ENCODE results near the gene ETDB.
"Not testable (repeated sequence)": the region's sequence is repeated elsewhere in the genome, so short reads cannot be mapped to it uniquely, and the experiment has no call there.

Gene ETDB

GRCh38 chrX:135120056-135120576 lies at the start of gene ETDB:
Gene ETDB, minus strand, starts transcription at chrX:135120526. Its CDS starts 1,265 bp downstream, at chrX:135119261.
- not testable (repeated sequence) for DNase-seq (ENCODE audit: low spot score)

GRCh38 chrX:135169534-135169933 lies 49.2 kb upstream of the ETDB start:
- DNase-seq (ENCODE audit: low spot score) = not testable (repeated sequence)

DNA sequence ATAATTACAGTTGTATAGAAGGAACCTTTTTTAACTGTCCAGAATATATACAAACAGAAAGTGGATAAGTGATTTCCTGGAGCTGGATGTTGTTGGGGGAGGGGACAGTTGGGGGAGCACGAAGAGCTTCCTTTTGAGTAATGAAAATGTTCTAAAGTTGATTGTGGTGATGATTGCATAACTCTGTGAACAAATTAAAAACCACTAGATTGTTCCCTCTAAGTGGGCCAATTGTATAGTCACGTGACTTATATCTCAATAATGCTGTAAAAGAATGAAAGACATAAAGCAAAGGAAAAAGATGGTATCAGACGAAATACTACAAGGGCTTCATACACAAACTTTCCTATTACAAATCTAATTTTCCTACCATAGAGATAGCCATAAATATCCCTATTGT lies 48.2 kb upstream of the ETDB start:
- no peak for DNase-seq (ENCODE audit: low spot score)

GRCh38 chrX:135154688-135155087 lies 34.4 kb upstream of the ETDB start:
- DNase-seq (ENCODE audit: low spot score) = not testable (repeated sequence)

- DNase-seq (ENCODE audit: low spot score) = not testable (repeated sequence)
These were observed 5.8 kb upstream of the ETDB start for GRCh38 chrX:135126145-135126544.

DNA sequence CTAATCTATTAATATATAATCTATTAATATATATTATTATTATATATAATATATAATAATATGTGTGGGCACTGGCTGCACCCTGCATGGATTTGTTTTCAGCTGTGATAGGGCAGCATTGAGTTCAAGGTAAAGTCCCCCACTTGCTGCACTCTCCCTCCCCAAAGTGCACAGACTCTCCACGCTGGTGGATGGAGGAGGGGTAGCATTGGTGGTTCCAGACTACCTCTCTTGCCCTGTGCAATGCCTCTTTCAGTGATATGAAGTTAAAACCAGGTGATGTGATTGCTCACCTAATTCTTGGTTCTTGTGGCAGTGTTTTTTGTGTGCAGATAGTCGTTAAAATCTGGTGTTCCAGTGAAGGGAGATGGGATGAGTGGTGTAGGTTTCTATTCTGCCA lies 4.3 kb downstream of the ETDB start:
- DNase-seq (ENCODE audit: low spot score) = not testable (repeated sequence)

GRCh38 chrX:135114392-135114791 lies 5.9 kb downstream of the ETDB start:
- no peak for DNase-seq (ENCODE audit: low spot score)

DNA sequence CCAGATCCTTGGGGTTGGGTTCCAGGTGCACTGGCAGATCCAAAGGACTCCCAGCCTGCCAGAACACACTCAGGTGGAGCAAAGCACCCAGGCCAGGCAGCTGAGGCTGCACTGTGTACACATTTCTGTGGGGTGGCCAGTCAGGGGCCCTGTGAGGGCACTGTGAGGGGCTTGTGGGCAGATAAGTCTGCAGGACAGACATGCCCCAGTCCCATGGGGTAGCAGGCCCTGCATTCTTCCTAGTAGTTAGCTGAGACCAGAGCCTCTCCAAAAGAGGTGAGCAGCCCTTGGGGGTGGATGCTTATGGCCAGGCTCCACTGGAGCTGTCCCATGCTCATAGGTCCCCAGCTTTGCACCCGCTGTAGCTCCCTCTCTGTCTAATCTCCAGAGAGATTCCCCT lies 7.6 kb downstream of the ETDB start:
- no peak for DNase-seq (ENCODE audit: low spot score)

DNA sequence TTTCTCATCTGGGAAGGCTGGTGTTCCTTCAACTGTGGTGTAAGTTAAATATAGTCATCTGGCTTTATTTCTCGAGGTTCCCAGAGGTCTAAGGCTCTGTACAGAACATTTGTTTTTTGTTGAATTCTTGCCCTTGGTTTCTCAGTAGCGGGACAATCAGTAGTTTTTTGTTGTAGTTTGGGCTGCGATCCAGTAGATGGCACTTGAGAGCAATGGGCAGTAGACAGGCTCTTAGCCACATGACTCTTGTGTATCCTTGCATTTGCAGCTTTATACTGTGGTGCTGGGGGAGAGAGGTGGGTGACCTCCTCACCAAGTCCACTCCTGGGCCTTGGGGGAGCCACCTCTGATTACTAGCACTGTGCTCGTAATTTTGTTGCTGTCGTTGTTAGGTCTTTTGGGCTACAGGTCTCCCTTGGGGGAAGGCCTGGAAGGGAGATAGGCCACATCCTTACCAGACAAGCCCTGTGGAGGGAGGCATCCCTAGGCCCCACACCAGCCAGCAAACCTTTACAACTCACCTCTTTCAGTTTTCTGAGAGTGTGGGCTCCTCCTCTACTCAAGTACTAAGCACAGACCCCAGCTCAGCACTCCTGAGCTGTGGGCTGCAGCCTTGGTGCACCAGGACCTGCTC lies 8.1 kb downstream of the ETDB start:
- DNase-seq (ENCODE audit: low spot score) = no peak

- no peak for DNase-seq (ENCODE audit: low spot score)
These were observed 10.8 kb downstream of the ETDB start for GRCh38 chrX:135109554-135109953.

DNA sequence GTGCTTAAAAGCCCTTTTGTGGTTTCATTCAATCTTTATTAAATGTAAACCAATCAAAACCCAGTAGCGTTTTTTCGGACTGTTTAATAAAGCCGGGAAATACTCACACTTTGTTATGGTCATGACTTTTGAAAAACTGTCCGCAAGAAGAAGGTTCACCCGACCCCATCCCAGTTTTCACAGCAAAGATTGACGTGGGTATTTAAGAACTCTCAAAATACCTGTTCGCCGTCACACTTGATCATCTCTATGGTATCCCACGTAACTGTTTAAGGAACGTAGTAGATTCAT lies 20.9 kb downstream of the ETDB start:
- no peak for DNase-seq (ENCODE audit: low spot score)

DNA sequence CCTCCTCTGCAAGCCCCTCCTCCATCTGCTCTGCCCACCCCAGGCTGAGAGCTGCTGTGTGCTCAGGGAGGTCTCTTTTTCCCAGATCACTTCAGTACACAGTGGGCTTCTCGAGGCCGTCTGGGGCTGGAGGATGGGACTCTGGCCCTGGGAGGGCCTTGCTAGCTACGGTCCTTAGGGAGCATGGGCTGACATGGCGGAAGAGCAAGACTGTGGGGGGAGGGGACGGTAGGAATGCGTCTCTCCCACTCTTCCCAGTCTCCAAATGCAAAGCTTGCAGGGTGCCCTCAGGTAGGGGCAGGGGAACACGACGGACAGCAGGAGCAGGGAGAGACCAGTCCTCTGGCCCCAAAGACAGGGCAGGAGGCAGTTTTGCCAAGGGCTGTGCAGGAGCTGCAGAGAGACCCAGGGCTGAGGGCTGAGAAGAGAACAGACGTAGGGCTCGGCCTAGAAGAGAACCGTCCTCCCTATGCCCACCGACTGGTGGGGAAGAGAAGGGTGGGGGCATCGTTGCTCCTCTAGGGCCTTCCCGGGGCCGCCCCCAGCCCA lies 23.1 kb downstream of the ETDB start:
- DNase-seq (ENCODE audit: low spot score) = not testable (repeated sequence)

GRCh38 chrX:135095715-135096114 lies 24.6 kb downstream of the ETDB start:
- no peak for DNase-seq (ENCODE audit: low spot score)

DNA sequence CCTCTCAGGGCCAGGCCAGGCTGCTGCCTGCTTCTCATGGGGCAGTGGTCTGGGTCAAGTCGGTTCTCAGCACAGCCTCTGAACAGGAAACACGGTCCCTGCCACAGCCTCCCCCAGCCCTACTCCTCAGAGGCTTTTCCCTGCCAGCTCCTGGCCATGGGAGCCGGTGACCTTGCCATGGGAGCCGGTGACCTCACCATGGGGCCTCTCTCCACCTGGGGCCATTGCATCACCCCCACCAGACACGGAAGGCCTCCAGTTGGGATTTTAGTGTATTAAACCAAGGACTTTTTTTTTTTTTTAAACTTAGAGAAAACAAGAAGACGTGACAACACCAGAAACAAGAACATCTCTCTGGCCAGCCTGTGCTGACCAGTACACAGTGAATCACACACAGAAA lies 25.6 kb downstream of the ETDB start:
- no peak for DNase-seq (ENCODE audit: low spot score)

- DNase-seq (ENCODE audit: low spot score) = no peak
These were observed 31.2 kb downstream of the ETDB start for GRCh38 chrX:135089126-135089525.

- DNase-seq (ENCODE audit: low spot score) = no peak
These were observed 32.5 kb downstream of the ETDB start for GRCh38 chrX:135087867-135088266.

DNA sequence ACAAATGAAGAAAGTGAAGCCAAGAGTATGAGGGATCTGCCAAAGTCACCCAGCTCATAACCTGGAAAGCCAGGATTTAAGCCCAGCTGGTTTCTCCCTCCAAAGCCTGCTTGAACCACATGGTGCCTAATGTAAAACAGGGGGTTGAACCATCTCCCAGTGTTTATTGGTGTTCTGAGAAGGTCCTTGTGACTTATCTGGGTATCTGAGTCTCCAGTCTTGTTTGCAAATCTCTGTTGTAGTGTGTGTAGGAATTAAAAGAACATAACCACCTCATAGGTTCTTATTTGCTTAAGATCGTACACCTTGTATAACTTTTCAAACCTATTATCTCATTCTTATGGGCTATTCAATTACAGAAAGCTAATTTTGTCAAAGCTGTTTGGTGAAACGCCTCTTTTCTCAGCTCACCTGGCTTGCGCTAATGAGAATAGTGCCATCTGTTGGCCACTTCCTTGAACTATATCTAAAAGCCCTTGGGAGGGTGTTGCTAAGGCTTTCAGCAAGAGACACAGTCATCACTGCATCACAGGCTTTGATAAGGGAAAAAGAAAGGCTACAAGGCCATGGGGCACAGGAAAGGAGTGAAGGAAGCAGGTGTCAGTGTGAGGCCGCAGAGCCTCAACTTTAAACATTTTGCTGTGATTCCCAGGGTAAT lies 34.0 kb downstream of the ETDB start:
- no peak for DNase-seq (ENCODE audit: low spot score)

- DNase-seq (ENCODE audit: low spot score) = no peak
These were observed 38.5 kb downstream of the ETDB start for GRCh38 chrX:135081693-135082404.
